Adipose tissue (tissue), 3 donors: Measurements from ENCODE around the gene ROR1. TPM values are rescaled to one million over a fixed set of nuclear protein-coding genes. Genes with fewer than 3 reads are reported as not detected.

Experiments
- H3K27ac ChIP-seq: one replicate; pipeline ENCODE4 v1.5.1; 2013; ENCODE audit warnings: low read depth, low read length
- WGBS, 3 donors: extraction: QIAGEN DNeasy Blood & Tissue Kit; methylation state at CpG; one replicate each; pipeline ENCODE4 v1.1.7; 2013; 5-methylcytosine and 5-hydroxymethylcytosine counted together
- polyA plus RNA-seq, 3 donors: library from polyadenylated mRNA; stranded (reverse); fragments of 200-250 nt; gene quantifications; one replicate each; pipeline ENCODE4 v1.2.3, GENCODE V29; 2013
- donor health status: healthy with polysubstance abuse.
- donor health status: Bipolar disorder and iron deficiency.
- donor health status: healthy.

ROR1 gene
- polyA plus RNA-seq, 3 donors, result 2.1 to 2.8 (median 2.1) TPM

DNA sequence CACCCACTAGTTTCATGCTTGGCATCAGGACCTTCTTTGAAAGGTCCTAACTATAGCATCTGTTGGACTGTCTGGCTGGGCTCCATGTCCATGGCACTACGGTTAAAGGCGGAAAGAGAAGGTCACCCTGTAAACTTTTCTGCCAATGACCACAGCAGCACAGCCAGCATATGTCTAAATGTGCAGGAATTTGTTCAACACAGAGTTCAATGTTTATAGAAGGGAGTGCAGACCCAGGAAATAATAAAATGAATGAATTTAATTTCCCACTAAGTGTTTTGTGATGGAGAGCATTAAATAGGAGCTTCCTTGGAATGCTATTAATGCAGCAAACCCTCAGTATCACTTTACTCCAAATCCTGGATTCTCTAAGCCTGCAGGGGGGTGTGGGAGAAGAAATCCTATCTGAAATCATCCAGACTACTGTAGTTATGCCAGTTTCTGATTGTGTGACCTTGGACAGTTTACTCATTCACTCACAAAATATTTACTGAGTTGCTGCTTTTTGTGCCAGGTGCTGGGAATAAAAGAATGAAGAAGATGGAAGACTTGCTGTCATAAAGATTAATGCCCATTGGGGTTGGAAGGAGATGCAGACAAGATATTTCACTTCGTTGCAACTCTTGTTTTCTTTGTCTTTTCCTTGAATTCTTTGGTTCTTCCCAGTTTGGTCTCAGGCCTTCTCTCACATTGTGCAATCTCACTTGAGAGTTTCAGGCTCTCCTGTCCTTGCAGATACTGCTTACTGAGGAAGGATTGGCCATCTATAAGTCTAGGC lies 195.0 kb downstream of the ROR1 start:
- no peak overlapping the region for H3K27ac ChIP-seq
- WGBS, 3 donors, result 27 to 78% (median 76%) methylated on average over 3 of the region's 3 CpGs

DNA sequence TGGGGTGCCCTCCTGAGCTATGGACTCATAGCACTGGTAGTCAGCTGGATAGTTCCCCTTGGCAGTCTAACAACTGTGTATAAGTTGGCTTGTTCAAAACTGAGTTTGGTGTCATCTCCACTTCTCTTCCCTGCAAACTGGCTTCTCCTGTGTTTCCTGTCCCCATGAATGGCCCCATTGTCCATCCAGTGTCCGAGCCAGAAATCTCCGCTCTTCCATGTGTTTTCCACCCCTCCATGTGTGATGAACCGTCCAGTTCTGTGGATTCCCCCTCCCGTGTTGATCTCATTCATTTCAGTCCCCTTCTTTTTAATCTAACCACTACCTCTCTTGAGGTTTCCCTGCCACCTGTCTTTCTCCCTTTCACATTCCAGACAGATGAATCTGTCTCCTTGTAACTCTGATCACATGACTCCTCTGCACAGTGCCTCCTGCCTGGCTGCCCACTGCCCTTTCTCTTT lies 195.7 kb downstream of the ROR1 start:
- 83 to 92% (median 90%) methylated on average over 4 of the region's 4 CpGs for WGBS, 3 donors
- no peak overlapping the region for H3K27ac ChIP-seq

- no peak overlapping the region for H3K27ac ChIP-seq
- WGBS, 3 donors, result 20 to 83% (median 83%) methylated on average over 3 of the region's 3 CpGs
Observed at GRCh38 chr1:63971557-63971956, 197.7 kb downstream of the ROR1 start.

GRCh38 chr1:63973005-63973419 lies 199.2 kb downstream of the ROR1 start:
- 70 to 90% (median 74%) methylated on average over 7 of the region's 7 CpGs for WGBS, 3 donors
- H3K27ac ChIP-seq, result no peak overlapping the region

GRCh38 chr1:63974966-63975365 lies 201.1 kb downstream of the ROR1 start:
- 72 to 88% (median 85%) methylated on average over 6 of the region's 6 CpGs for WGBS, 3 donors
- no peak overlapping the region for H3K27ac ChIP-seq

DNA sequence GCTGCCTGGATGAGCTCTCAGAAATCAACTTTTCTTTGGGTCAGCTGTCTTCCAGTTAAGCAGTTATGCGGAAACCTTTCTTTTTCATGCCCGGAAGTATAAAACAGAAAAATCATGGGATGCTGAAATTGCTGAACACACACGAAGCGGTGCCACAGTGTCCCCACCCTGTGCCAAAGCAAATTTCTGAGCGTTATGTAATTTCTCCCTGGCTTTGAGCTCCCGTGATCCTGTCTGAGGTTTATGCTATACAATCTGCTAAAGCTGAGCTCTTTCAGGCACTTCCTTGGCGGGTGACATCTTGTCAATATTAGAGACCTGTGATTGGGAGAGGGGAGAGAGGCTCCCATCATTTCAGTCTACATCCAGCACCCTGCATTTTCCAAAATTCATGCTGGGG lies 201.7 kb downstream of the ROR1 start:
- WGBS, 3 donors, result 82 to 84% (median 84%) methylated on average over 7 of the region's 7 CpGs
- no peak overlapping the region for H3K27ac ChIP-seq

- whole genome bisulfite sequencing, 3 donors, result 38 to 92% (median 80%) methylated on average over 1 of the region's 1 CpG
- H3K27ac ChIP-seq, result no peak overlapping the region
Observed at GRCh38 chr1:63976006-63976405, 202.2 kb downstream of the ROR1 start.

GRCh38 chr1:63977466-63977865 lies 203.6 kb downstream of the ROR1 start:
- 94 to 100% (median 96%) methylated on average over 1 of the region's 1 CpG for WGBS, 3 donors
- no peak overlapping the region for H3K27ac ChIP-seq

DNA sequence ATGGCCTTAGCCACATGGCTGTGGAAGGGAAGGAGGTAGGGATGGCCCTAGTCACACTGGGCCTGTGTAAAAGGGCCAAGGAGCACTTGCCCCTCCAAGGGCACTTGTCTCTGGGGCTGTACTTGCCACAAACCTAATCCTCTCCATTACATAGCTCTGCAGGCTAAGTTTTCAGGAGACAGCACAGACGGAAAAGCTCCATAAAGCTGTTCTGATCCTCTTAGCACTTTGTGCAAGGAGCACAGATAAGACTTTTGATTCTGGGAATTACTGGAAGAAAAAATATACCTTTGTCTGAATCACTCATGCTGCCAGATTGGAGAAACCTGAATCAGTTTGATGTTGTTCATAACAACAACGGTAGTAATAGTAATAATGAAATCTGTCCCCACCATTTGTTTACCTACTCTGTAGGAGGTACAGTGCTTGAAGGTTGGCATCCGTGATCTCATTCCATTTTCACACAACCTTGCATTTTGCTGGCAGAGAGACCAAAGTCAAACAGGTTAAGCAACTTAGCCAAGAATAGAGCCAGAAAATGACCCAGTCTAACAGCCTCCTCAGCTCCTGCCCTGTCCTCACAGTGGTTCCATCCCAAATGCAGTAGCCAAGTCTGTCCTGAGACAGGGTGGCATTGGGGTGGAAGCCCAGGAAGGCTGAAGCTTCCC lies 207.1 kb downstream of the ROR1 start:
- no peak overlapping the region for H3K27ac ChIP-seq
- 26 to 92% (median 90%) methylated on average over 3 of the region's 3 CpGs for WGBS, 3 donors

DNA sequence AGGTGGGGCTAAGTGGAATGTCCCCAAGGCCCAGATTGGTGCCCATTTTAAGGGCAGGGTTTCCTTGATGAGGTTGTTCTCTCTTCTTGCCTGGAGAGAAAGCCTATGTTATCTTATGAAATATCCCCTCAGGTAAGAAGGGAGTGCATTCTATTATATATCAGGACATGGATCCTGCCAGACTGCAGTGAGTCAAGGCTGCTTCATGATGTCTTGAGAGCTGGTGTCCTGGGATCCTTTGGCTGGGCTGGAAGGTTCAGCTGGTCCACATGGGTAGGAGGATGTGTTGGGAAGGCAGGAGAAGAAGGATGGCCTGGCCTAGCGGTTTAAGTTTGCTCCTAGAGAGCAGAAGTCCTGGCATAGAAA lies 207.6 kb downstream of the ROR1 start:
- H3K27ac ChIP-seq, result no peak overlapping the region
- WGBS, 3 donors, result 64 to 86% (median 77%) methylated on average over 1 of the region's 1 CpG

DNA sequence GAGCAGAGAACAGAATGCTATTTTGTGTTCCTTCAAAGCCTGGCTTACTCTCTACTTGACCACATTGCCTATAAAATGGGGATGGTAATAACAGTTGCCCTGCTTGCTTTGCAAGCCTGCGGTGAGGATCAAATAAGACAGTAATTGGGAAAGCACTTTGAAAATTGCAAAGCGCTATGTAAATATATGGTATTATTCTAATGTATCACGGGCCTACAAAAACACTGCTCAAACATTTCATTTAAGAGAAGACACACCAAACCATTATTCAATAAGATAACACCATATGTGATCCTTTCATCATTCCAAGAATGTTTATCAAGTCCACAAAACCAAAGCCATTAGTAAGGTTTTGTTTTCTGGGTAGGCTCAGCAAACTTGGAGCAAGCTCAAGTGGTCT lies 208.4 kb downstream of the ROR1 start:
- no peak overlapping the region for H3K27ac ChIP-seq
- 88 to 90% (median 88%) methylated on average over 3 of the region's 3 CpGs for whole genome bisulfite sequencing, 3 donors

DNA sequence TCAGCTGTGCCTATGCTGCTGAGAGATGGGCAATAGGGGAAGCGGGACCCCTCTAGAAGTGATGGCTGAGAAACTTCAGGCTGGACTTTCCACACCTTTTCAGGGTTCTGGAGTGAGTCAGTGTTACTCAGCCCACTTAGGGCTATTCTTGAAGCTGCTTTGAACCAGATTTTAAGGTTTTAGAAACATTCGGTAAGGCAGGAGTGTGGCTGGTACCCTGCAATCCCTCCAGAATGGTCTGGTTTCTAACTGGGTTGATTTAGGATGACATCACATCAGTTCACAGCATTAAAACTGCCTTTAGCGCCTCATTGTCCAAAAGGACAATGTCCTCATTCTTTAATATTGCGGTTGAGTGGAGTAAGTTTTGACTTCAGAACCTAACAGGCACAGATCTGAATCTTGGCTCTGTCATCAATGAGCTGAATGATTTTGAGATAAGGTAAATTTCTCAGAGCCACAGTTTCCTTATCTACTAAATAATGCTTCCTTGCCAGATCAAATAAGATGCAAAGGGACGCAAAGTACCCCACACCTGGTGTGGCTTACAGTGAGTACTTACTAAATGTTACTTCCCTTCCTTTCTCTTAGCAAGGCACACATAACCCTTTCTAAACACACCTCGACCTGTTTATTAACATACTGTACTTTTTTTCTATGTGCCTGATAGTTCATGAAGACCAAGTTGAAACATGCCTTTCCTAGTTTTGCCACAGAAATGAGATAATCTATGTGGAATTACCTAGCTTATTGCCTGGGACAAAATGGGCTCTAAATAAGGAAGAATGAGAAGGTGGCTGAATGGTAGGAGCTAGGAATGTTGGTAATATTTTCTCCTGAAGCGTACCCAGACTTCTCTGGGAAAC lies 209.8 kb downstream of the ROR1 start:
- WGBS, 3 donors, result 60 to 63% (median 61%) methylated on average over 7 of the region's 7 CpGs
- no peak overlapping the region for H3K27ac ChIP-seq

GRCh38 chr1:63984257-63984929 lies 210.6 kb downstream of the ROR1 start:
- no peak overlapping the region for H3K27ac ChIP-seq
- 56 to 75% (median 58%) methylated on average over 4 of the region's 4 CpGs for WGBS, 3 donors

DNA sequence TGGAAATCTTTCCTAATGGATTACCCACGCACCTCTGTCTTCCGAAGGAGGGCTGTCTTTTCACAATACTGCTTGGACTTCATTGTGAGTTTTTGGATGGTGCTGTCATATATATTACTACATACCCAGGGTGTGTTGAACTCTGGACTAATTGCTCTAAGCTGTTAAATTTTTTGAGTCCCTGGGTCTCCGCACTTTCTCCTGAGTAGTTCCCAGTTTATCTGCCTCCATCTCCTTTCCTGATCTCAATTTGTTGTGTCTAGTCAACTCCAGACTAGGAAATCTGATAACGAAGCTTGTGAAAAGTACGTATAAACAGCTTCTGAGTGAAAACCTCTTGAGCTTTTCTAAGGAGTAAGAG lies 211.1 kb downstream of the ROR1 start:
- 73 to 86% (median 86%) methylated on average over 5 of the region's 5 CpGs for WGBS, 3 donors
- H3K27ac ChIP-seq, result no peak overlapping the region

- WGBS, 3 donors, result 45 to 79% (median 68%) methylated on average over 2 of the region's 2 CpGs
- H3K27ac ChIP-seq, result no peak overlapping the region
Observed at GRCh38 chr1:63987014-63987627, 213.3 kb downstream of the ROR1 start.

DNA sequence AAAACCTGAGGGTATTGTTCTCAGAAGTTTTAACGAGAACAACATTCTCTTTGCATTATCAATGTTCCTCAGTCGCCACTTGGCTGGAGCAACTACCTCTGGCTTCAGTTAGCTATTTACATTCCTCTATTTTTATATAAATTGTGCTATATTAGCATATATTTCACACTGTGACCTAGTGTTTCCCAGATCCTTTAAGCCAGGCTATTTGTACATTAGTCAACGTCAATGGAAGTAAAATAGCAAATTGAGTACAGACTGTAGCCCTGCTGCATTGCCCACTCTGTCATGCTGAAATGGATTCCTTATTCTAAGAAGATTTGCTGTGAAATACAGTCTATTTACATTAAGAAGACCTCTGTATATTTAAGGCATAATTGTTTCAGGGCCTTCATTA lies 213.8 kb downstream of the ROR1 start:
- 75 to 83% (median 81%) methylated on average over 3 of the region's 3 CpGs for WGBS, 3 donors
- no peak overlapping the region for H3K27ac ChIP-seq

- 76 to 97% (median 88%) methylated on average over 2 of the region's 2 CpGs for WGBS, 3 donors
- H3K27ac ChIP-seq, result no peak overlapping the region
Observed at GRCh38 chr1:63988941-63989340, 215.1 kb downstream of the ROR1 start.

- WGBS, 3 donors, result 46 to 66% (median 50%) methylated on average over 2 of the region's 2 CpGs
- H3K27ac ChIP-seq, result no peak overlapping the region
Observed at GRCh38 chr1:63991685-63992084, 217.9 kb downstream of the ROR1 start.
